ENCODE measurements around the gene FAM163B. TPM values are rescaled to one million over a fixed set of nuclear protein-coding genes. Genes with fewer than 3 reads are reported as not detected.

Gene FAM163B
- total and polyA plus RNA-seq, 2 experiments from 2014 or later = 0.35 to 1.0 TPM

DNA sequence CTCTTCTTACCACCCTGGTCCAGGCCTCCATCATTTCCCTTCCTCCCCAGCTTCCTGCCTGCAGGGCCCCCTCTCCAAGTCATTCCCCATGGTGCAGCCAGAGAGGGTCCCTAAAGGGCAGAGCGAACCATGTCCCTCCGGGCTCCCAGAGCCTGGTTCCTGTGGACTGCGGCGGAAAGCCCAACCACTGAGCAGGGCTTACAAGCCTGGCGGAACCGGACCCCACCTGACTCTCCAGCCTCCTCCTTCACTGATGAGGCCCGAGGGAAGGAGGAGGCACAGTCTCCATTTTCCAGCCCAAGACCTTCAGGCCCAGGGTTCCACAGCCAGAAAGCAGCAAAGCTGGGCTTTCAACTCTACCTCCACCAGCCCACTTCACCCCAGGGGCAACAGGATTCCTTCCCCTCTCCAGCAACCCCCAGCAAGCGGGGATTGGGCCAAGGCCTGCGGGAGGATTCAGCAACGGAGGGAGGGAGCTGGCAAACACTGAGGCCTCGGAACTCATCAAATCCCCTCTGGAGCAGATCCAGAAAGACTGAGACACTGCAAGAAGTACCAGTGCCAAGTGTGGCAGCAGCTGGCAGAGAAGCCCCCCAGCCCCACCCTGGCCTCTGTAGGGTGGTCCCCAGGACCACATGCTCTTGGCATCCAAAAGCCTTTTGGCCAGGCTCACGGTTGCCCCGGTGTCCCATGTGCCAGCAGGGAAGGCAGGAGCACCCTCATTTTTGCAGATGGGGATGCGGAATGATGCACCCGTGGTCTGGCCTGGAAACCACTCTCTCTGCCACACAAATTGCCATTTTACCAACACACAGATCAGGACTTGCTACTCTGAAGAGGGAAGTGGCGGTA, 3.1 kb downstream of the FAM163B start:
- no peaks in the 10 kb centered on the region for H3K9me2 ChIP-seq (replicated peaks; ENCODE audit: insufficient read depth)
- 83% methylated on average over 15 of the region's 16 CpGs for WGBS (ENCODE audit: low lambda C conversion rate, missing lambda C conversion rate)
- H3K27ac ChIP-seq = no peak overlapping the region
- H3K27me3 ChIP-seq = peaks cover 26% of the 10 kb centered on the region
- no peak overlapping the region for H3K4me3 ChIP-seq
- no peaks in the 10 kb centered on the region for H4K20me1 ChIP-seq (ENCODE audit: insufficient read depth, poor library complexity, severe bottlenecking)
- no peak overlapping the region for H2AFZ ChIP-seq
- no peaks in the 10 kb centered on the region for H3K36me3 ChIP-seq (replicated peaks; ENCODE audit: insufficient read depth, low read depth)
- no peak for DNase-seq (ENCODE audit: low spot score)
- no peaks in the 10 kb centered on the region for H3K4me1 ChIP-seq (ENCODE audit: insufficient read depth)
- H3K79me2 ChIP-seq = no peaks in the 10 kb centered on the region
- no peak overlapping the region for H3K4me2 ChIP-seq
- no peaks in the 10 kb centered on the region for H3K9me3 ChIP-seq (ENCODE audit: low read depth)
- no peak for TF ChIP-seq CTCF (IDR thresholded peaks at IDR 0.05; ENCODE audit: poor library complexity)
- no peak for TF ChIP-seq EZH2 (IDR thresholded peaks at IDR 0.05; ENCODE audit: borderline replicate concordance)
- TF ChIP-seq EZH2phosphoT487 (IDR thresholded peaks at IDR 0.05; ENCODE audit: low read depth, severe bottlenecking, unreplicated experiment) = no peak

DNA sequence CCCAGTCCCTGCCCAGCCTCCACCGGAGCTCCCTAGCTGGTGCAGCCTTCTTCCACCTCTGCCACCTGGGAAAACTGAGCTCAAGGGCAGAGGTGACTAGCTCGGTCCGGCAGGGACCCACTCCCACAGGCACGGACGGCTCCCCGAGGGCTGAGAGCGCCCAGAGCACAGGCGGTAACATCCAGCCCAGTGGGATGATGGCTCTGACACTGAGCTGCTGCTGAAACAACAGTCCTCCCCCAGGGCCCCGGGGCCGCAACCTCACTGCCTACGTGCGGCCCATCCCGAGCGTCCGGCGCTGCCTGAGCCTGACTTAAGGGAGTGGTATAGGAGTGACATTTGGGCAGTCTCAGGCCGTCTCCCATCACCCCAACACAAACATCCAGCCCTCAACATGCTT, 3.7 kb downstream of the FAM163B start:
- no peak overlapping the region for H3K4me2 ChIP-seq
- H3K9me2 ChIP-seq (replicated peaks; ENCODE audit: insufficient read depth) = no peaks in the 10 kb centered on the region
- TF ChIP-seq EZH2 (IDR thresholded peaks at IDR 0.05; ENCODE audit: borderline replicate concordance) (no peak), CTCF (IDR thresholded peaks at IDR 0.05; ENCODE audit: poor library complexity) (no peak), EZH2phosphoT487 (IDR thresholded peaks at IDR 0.05; ENCODE audit: low read depth, severe bottlenecking, unreplicated experiment) (no peak)
- H4K20me1 ChIP-seq (ENCODE audit: insufficient read depth, poor library complexity, severe bottlenecking) = no peaks in the 10 kb centered on the region
- H3K4me3 ChIP-seq = no peak overlapping the region
- whole genome bisulfite sequencing (ENCODE audit: low lambda C conversion rate, missing lambda C conversion rate) = 95% methylated on average over 16 of the region's 17 CpGs
- no peak overlapping the region for H2AFZ ChIP-seq
- DNase-seq (ENCODE audit: low spot score) = no peak
- H3K79me2 ChIP-seq = no peaks in the 10 kb centered on the region
- no peak overlapping the region for H3K27ac ChIP-seq
- H3K36me3 ChIP-seq (replicated peaks; ENCODE audit: insufficient read depth, low read depth) = no peaks in the 10 kb centered on the region
- no peaks in the 10 kb centered on the region for H3K4me1 ChIP-seq (ENCODE audit: insufficient read depth)
- peaks cover 22% of the 10 kb centered on the region for H3K27me3 ChIP-seq
- H3K9me3 ChIP-seq (ENCODE audit: low read depth) = no peaks in the 10 kb centered on the region

- Histone ChIP-seq H3K4me1 (ENCODE audit: insufficient read depth) (no peaks in the 10 kb centered on the region), H3K4me3 (no peak overlapping the region), H3K79me2 (no peaks in the 10 kb centered on the region), H2AFZ (no peak overlapping the region), H3K4me2 (no peak overlapping the region), H3K27ac (no peak overlapping the region), H3K9me2 (replicated peaks; ENCODE audit: insufficient read depth) (no peaks in the 10 kb centered on the region), H3K9me3 (ENCODE audit: low read depth) (no peaks in the 10 kb centered on the region), H3K36me3 (replicated peaks; ENCODE audit: insufficient read depth, low read depth) (no peaks in the 10 kb centered on the region), H4K20me1 (ENCODE audit: insufficient read depth, poor library complexity, severe bottlenecking) (no peaks in the 10 kb centered on the region), H3K27me3 (peaks cover 21% of the 10 kb centered on the region)
- TF ChIP-seq CTCF (IDR thresholded peaks at IDR 0.05; ENCODE audit: poor library complexity) (no peak), EZH2phosphoT487 (IDR thresholded peaks at IDR 0.05; ENCODE audit: low read depth, severe bottlenecking, unreplicated experiment) (no peak), EZH2 (IDR thresholded peaks at IDR 0.05; ENCODE audit: borderline replicate concordance) (no peak)
- 77% methylated on average over 14 of the region's 14 CpGs for WGBS (ENCODE audit: low lambda C conversion rate, missing lambda C conversion rate)
- no peak for DNase-seq (ENCODE audit: low spot score)
These were observed 4.3 kb downstream of the FAM163B start for GRCh38 chr9:133604856-133605255.

Data from hepatocyte (in vitro differentiated cells).